Transverse colon (tissue), 4 donors: ENCODE measurements around the gene LMO2. TPM values are rescaled to one million over a fixed set of nuclear protein-coding genes. Genes with fewer than 3 reads are reported as not detected.

Experiments used
- DNase-seq: peaks from one replicate; pipeline ENCODE4 v3.0.0-alpha.2; 2019
- H3K27ac ChIP-seq, 4 donors: fragments of 200-600 bp; sonication (generic); 2 replicates each; pipeline ENCODE4 v1.5.1; 2016 to 2018; ENCODE audit warnings: inconsistent platforms in 4 of 4
- H3K27me3 ChIP-seq: fragments of 200-600 bp; sonication (generic); 2 replicates; pipeline ENCODE4 v1.5.1; 2017; ENCODE audit warnings: inconsistent platforms
- H3K36me3 ChIP-seq, 4 donors: fragments of 200-600 bp; sonication (generic); 2 replicates each; pipeline ENCODE4 v1.5.1; 2017 to 2019; ENCODE audit warnings: inconsistent platforms in 4 of 4
- H3K4me1 ChIP-seq, 4 donors: fragments of 200-600 bp; sonication (generic); 2 replicates each; pipeline ENCODE4 v1.5.1; 2017 to 2020; ENCODE audit warnings: inconsistent platforms in 4 of 4
- H3K4me3 ChIP-seq, 4 donors: fragments of 200-600 bp; sonication (generic); 1 replicate in 1 of 4; 2 replicates in 3 of 4; pipeline versions ENCODE4 v1.5.1 to v1.6.1; 2017 to 2019; ENCODE audit warnings: inconsistent platforms in 4 of 4
- H3K9me3 ChIP-seq, 2 donors: fragments of 200-600 bp; sonication (generic); 2 replicates each; pipeline ENCODE4 v1.5.1; 2017 to 2019; ENCODE audit warnings: inconsistent platforms in 2 of 2
- EP300 ChIP-seq: sonication (generic); formaldehyde crosslinking; IDR thresholded peaks from one replicate; pipeline ENCODE4 v1.6.1; 2017; ENCODE audit warnings: antibody characterized with exemption, low read depth
- POLR2A ChIP-seq: fragments of 450-650 bp; IDR thresholded peaks from one replicate; pipeline ENCODE4 v1.6.1; 2016; ENCODE audit warnings: antibody characterized with exemption, mild to moderate bottlenecking, moderate library complexity
- POLR2AphosphoS5 ChIP-seq, 3 donors: sonication (generic); formaldehyde crosslinking; IDR thresholded peaks; one replicate each; pipeline ENCODE4 v1.6.1; 2016; ENCODE audit warnings: antibody characterized with exemption in 3 of 3
- WGBS, 2 donors: methylation state at CpG; one replicate each; pipeline ENCODE4 v1.1.5; 2018; ENCODE audit warnings: low coverage in 1 of 2; 5-methylcytosine and 5-hydroxymethylcytosine counted together
- in situ Hi-C, 4 donors: fragments of 200-750 bp; cut with MboI; loops; one replicate each; pipeline versions ENCODE4 v1.15.0 to v1.15.1; 2017; ENCODE audit warnings: low sequenced_read_pairs in 3 of 4, low pct_ligation_motif_present in 1 of 4, low pct_unique_long_range_greater_than_20kb in 1 of 4
- intact Hi-C: fragments of 100-400 bp; cut with DNase I; formaldehyde crosslinking; loops from one replicate; pipeline ENCODE4 v1.15.1; 2023; ENCODE audit warnings: low total_unique reads
- total RNA-seq, 4 donors: library from RNA; depleted of rRNA; stranded (reverse); fragments of >200 nt; gene quantifications; one replicate each; pipeline ENCODE4 v1.1.0, GENCODE V29; 2016
- TF ChIP-seq, protein P1 (sequence below), 5 experiments: fragments of 200-600 bp in 3 of 5; fragments of 450-650 bp in 2 of 5; sonication (generic) in 3 of 5; IDR thresholded peaks; 1 replicate in 2 of 5; 2 replicates in 3 of 5; pipeline ENCODE4 v1.5.1; 2016 to 2017; ENCODE audit warnings: antibody characterized with exemption in 5 of 5, inconsistent platforms in 3 of 5, mild to moderate bottlenecking in 2 of 5, moderate library complexity in 1 of 5

LMO2 gene
- total RNA-seq, 4 donors from 2014 or later, result 1.4 to 18.0 (median 4.0) TPM

GRCh38 chr11:33829430-33830141 is 62.3 kb downstream of the LMO2 start:
- peak overlapping the region in 3 of 4 donors; percentile 15 to 47 (median 32) for H3K4me3 ChIP-seq
- 19 to 67% methylated on average over 3 to 10 of the region's 10 CpGs for WGBS, 2 donors
- intact Hi-C loops (no loop called here), in situ Hi-C loops (loop anchor here (10.0 to 25.0 kb wide), 5 partner anchors 465 to 658 kb away; partner anchors contain the start of gene ABTB2 (in 1 of the 4))
- H3K36me3 ChIP-seq, result no peaks in the 10 kb centered on the region
- H3K4me1 ChIP-seq, result peaks cover 7 to 10% (median 8%) of the 10 kb centered on the region in 4 donors
- no peak overlapping the region for H3K27ac ChIP-seq
- TF ChIP-seq POLR2A, result no peak
- TF ChIP-seq, protein P1, sequence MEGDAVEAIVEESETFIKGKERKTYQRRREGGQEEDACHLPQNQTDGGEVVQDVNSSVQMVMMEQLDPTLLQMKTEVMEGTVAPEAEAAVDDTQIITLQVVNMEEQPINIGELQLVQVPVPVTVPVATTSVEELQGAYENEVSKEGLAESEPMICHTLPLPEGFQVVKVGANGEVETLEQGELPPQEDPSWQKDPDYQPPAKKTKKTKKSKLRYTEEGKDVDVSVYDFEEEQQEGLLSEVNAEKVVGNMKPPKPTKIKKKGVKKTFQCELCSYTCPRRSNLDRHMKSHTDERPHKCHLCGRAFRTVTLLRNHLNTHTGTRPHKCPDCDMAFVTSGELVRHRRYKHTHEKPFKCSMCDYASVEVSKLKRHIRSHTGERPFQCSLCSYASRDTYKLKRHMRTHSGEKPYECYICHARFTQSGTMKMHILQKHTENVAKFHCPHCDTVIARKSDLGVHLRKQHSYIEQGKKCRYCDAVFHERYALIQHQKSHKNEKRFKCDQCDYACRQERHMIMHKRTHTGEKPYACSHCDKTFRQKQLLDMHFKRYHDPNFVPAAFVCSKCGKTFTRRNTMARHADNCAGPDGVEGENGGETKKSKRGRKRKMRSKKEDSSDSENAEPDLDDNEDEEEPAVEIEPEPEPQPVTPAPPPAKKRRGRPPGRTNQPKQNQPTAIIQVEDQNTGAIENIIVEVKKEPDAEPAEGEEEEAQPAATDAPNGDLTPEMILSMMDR (IDR thresholded peaks at IDR 0.05), result peak; percentile 68 to 73 (median 69)
- peaks cover 69% of the 10 kb centered on the region for H3K27me3 ChIP-seq
- peak; percentile 55 for DNase-seq
- H3K9me3 ChIP-seq, result no peaks in the 10 kb centered on the region

DNA sequence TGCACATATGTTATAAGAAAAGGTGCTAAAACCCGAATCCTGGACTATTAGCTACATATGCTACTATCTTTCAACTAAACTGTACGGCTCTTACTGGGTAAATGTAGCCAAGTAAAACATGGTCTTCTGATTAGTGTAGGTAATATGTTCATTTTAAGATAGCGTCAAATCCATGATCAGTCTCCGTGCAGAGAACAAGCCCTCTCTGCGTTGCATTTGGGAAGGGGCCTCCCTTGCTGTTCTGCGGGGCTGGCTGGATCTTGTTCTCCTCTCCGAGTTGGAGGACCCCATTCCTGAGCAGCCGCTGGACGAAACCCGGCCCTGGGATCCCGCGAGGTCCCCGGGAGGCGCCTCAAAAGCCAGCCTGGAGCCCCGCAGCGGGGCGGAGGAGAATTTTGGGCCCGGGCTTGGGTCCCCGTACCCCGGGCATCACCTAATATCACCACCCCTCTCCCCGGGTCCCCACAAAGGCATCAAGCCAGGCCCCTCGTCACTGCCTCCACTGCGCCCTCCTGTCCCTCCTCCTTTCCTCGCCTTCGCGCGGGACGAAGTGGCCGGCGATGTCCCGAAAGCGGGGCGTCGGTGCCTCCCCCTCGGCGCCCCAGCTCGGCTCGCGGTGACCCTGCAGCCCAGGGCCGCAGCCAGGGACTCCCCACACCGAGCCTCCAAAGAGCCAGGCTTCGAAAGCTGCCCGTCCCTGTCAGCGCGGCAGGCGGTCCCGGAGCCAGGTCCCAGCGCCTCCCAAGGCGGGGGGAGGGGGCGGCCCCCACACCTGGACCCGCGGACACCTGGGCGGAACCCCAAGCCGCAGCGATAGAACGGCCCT is 63.1 kb downstream of the LMO2 start:
- peaks cover 7 to 10% (median 8%) of the 10 kb centered on the region in 4 donors for H3K4me1 ChIP-seq
- H3K36me3 ChIP-seq, result no peaks in the 10 kb centered on the region
- DNase-seq, result no peak
- in situ Hi-C loops (loop anchor here (10.0 to 25.0 kb wide), 5 partner anchors 464 to 658 kb away; partner anchors contain the start of gene ABTB2 (in 1 of the 4)), intact Hi-C loops (no loop called here)
- no peaks in the 10 kb centered on the region for H3K9me3 ChIP-seq
- TF ChIP-seq EP300 (no peak), POLR2AphosphoS5 (IDR thresholded peaks at IDR 0.05) (no peak), POLR2A (no peak)
- TF ChIP-seq, protein P1 (IDR thresholded peaks at IDR 0.05), result no peak
- peak overlapping the region in 3 of 4 donors; percentile 15 to 47 (median 32) for H3K4me3 ChIP-seq
- WGBS, 2 donors, result 11 to 50% methylated on average over 2 to 51 of the region's 56 CpGs
- H3K27ac ChIP-seq, result no peak overlapping the region
- peaks cover 69% of the 10 kb centered on the region for H3K27me3 ChIP-seq

GRCh38 chr11:33827206-33827605 is 64.7 kb downstream of the LMO2 start:
- no peak overlapping the region for H3K27ac ChIP-seq
- H3K27me3 ChIP-seq, result peaks cover 77% of the 10 kb centered on the region
- no peaks in the 10 kb centered on the region for H3K9me3 ChIP-seq
- 64 to 84% methylated on average over 4 of the region's 4 CpGs for WGBS, 2 donors
- H3K4me1 ChIP-seq, result peaks cover 7 to 10% (median 8%) of the 10 kb centered on the region in 4 donors
- no peak for DNase-seq
- no peaks in the 10 kb centered on the region for H3K36me3 ChIP-seq
- no peak overlapping the region for H3K4me3 ChIP-seq
- in situ Hi-C loops (loop anchor here (10.0 to 25.0 kb wide), 5 partner anchors 462 to 660 kb away; partner anchors contain the start of gene ABTB2 (in 1 of the 4)), intact Hi-C loops (no loop called here)
- TF ChIP-seq, protein P1 (IDR thresholded peaks at IDR 0.05), result no peak
- TF ChIP-seq POLR2A, result no peak
- no peak for TF ChIP-seq EP300
- no peak for TF ChIP-seq POLR2AphosphoS5 (IDR thresholded peaks at IDR 0.05)
